GM10248 (cell line): ENCODE results near the gene GALNT17.

Experiments used
- CTCF ChIA-PET: fragments of 300-600 bp; sonication (Branson Sonifier 250); formaldehyde crosslinking; extraction: SDS; loops from one replicate; lab custom pipeline; 2021; ENCODE audit warnings: antibody characterized with exemption; lab: Yijun Ruan, JAX
- POLR2A ChIA-PET: fragments of 350-650 bp; sonication (Branson Sonifier 250); formaldehyde crosslinking; extraction: SDS; loops from one replicate; lab custom pipeline; 2020; ENCODE audit warnings: antibody characterized with exemption; lab: Yijun Ruan, JAX
- DNase-seq: peaks from one replicate; pipeline ENCODE4 v3.0.0; 2012; ENCODE audit errors: extremely low spot score
- CTCF ChIP-seq: IDR thresholded peaks from 2 replicates; pipeline ENCODE4 v1.5.1; 2012; ENCODE audit warnings: mild to moderate bottlenecking, low read depth; ENCODE audit errors: extremely low read depth, missing control alignments, control extremely low read depth

GALNT17 gene

DNA sequence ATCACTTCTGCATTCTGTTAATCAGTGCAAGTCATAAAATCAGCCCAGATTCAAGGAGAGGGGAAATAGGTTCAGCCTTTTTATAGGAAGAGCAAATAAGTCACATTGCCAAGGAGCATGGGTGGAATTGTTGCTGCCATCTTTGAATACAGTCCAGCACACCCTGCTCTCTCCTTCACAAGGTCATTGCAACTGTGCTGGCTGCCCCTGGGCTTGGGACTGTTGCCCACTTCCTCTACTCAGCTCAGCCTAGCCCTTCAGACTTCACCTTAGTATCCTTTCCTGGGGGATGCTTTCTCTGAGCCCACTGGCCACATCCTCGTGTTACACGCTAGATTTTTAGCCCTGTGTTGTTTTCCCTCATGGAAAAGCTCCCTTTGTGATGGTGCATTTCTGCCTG is 527.7 kb downstream of the GALNT17 start:
- POLR2A ChIA-PET = no interaction called here
- CTCF ChIA-PET = no interaction called here

GRCh38 chr7:71661671-71662224 is 529.8 kb downstream of the GALNT17 start:
- DNase-seq = no peak
- ChIA-PET POLR2A (no interaction called here), CTCF (interaction anchor here (1.3 kb wide), 1 partner anchor 25 kb away, joined by 3 read pairs; no protein-coding TSS in a partner anchor)
- no peak for TF ChIP-seq CTCF

More for the DNA sequence above, 527.7 kb downstream of the GALNT17 start:
- TF ChIP-seq CTCF = no peak
- no peak for DNase-seq

- TF ChIP-seq CTCF = no peak
- DNase-seq = no peak
- ChIA-PET CTCF (no interaction called here), POLR2A (no interaction called here)
Observed at GRCh38 chr7:71665716-71666115, 533.8 kb downstream of the GALNT17 start.

GRCh38 chr7:71668572-71668971 is 536.6 kb downstream of the GALNT17 start:
- CTCF ChIA-PET = interaction anchor here (1.3 kb wide), 1 partner anchor 8 kb away, joined by 3 read pairs; no protein-coding TSS in a partner anchor
- POLR2A ChIA-PET = no interaction called here
- no peak for TF ChIP-seq CTCF
- DNase-seq = no peak

DNA sequence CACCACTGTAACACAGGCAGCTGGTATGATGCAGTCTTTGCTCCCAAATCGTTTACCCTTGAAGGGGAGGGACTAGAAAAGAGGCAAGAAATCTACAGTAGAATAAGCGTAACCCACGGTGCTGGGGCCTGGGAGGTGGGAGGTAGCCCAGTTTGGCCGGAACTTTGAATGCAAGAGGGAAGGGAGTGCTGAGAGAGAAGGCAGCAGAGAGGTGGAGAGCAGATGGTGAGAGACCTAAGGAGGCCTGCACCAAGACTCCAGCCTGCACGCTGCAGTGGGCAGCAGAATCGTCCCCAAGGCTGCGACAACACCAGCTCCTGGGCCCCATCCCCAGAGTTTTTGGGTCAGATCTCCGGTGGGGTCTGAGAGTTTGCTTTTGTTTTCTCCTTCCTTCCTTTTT is 547.5 kb downstream of the GALNT17 start:
- ChIA-PET CTCF (no interaction called here), POLR2A (no interaction called here)
- no peak for DNase-seq
- no peak for TF ChIP-seq CTCF

DNA sequence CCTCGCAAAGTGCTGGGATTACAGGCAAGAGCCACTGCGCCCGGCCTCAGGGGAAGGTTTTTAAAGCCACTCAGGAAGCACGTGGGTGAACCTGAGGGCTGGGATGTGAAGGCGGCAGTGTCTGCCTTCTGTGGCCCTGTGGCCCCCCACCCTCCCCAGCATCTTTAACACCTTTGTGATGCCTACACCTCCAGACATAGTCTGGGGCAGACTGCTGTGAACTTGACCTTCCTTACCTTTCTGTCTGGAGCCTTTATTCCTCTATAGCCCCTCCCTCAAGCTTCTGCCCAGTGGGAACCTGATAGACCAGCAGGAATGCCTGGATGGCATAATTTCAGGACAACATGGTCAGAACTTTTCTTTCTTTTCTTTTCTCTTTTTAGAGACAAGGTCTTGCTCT is 550.2 kb downstream of the GALNT17 start:
- ChIA-PET CTCF (no interaction called here), POLR2A (no interaction called here)
- TF ChIP-seq CTCF = no peak
- DNase-seq = no peak
